Activated gamma-delta T cell (primary cell): ENCODE results near the gene GIGYF2.

Experiments
- DNase-seq: peaks from one replicate; lab custom pipeline; 2025; lab: John Stamatoyannopoulos, UW

The GIGYF2 gene

DNA sequence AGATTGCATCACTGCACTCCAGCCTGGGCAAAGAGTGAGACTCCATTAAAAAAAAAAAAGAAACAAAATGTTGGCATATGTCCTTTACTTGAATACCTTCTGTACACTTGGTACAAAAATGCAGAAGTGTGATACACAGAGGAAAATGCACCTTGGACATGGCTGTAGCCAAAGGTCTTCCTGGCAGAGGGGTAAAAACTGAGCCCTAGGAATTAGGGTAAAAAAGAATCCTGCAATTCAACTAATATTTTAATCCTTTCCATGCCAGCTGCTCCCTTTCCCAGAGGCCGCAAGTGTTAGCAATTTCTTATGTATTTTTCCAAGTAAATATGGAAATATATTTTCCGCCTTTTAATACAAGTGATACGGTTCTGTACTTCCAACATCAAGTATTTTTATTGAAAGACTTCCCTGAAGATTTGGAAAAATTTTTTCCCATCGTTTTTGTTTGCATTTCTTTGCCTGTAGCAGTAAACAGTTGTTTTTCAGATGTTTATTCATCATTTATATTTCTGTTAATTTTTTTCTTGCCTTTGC lies 53.1 kb downstream of the GIGYF2 start:
- DNase-seq, result no peak

DNA sequence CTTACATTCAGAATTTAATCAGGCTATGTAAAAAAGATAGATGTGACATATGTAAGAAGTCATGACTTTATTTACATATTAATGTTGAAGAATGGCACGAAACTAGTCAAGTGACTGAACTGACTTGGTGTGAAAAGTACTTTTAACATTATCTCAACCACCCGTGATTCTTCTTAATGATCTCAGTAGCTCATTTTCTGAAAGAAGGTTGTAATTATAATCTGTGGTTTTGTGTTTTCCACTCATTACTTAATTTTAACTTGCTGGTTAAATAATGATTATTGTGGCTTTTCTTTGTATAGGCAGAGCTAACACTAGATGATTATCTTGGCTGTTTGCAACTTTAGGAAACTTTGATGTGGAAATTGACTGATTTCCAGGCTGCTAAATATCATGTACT lies 60.8 kb downstream of the GIGYF2 start:
- DNase-seq, result no peak

DNA sequence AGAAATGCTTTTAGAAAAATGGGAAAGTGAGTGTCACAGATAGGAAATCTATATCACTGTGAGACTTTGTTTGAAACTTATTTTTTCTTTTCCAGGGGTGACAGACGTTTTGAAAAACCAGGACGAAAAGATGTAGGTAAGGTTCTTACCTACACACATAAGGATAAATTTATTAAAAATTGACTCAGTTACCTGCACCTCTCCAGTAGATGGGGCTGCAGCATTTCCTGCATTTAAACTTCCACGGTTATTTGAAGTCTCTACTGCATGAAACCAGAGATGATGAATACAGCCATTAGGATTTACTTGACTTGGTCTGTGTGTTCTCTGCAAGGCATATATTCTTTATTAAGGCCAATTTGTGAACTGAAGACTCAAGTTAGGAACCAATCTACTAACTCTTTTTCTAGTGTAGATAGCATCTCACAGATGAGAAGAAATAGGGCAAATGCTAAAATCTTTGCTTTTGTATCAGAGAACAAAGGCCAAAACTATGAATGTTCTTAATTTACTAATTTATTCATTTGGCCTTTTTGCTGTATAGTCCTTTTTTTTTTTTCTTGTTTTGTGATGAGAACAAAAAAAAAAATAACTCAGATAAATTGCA lies 64.3 kb downstream of the GIGYF2 start:
- DNase-seq, result no peak

DNA sequence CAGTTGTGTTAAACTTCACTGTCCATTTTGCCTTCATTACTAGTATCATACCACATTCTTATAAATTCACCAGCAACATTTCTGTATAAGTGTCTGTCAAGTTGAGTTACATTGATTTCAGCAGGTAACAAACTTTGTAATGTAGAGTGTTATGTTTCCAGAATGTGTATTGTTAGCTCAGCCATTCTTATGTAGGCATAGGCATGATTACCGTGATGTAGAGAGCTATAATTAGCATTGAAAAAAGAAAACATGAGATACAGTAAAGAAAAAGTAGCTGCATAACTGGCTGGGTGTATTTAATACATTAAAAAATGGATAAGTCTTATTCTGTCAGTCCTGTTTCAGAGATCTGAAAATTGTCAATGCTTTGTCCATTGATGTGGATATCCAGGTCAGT lies 70.7 kb downstream of the GIGYF2 start:
- no peak for DNase-seq

DNA sequence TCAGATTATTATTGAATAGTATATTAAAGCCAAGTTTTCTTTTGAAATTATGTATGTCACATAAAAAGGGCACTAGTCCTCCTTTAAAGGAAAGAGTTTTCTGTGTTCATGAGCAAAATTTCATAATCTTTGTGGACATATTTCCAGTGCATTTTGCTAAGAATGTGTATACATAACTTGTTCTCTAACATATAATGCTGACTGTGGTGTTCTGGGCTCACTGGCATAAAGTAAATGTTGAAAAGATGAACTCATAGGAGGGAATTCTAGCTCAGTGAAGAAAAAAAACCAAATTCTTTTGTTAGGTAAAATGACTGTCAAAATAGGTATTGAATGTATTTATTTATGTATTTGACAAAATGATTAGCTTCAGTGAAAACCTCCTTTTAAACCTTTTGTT lies 73.1 kb downstream of the GIGYF2 start:
- DNase-seq, result no peak

DNA sequence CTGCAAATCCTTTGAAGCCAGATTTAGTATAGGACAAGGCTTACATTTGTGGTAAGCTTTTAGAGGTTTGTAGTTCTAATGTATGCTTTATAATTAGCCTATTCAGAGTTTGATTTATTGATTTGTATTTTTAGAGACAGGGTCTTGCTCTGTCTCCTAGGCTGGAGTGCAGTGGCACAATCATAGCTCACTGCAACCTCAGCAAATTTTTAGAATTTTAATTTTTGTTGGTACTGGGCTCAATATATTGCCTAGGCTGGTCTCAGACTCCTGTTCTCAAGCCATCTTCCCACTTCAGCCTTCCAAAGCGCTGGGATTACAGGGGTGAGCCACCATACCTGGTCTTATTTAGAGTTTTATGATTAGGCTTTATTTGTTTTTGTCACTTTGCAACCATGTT lies 74.7 kb downstream of the GIGYF2 start:
- DNase-seq, result no peak

DNA sequence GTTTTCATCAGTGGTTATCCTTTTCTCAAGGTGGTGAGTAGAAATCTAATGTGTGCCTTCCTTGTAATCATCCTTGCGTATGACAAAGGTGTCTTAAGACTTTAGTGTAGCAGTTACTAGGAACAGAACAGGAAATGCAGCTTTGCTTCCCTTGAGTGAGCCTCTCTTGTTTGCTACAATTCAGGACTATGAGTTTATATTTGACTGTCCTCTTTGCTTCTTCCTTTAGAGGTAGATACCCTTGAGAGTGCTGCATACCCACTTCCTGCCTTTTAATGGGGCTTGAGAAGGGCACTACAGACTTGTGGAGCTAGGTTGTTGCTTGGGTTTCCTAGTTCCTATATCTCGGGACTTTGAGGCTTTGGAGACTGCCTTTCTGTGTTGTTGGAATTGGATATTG lies 75.4 kb downstream of the GIGYF2 start:
- DNase-seq, result no peak

DNA sequence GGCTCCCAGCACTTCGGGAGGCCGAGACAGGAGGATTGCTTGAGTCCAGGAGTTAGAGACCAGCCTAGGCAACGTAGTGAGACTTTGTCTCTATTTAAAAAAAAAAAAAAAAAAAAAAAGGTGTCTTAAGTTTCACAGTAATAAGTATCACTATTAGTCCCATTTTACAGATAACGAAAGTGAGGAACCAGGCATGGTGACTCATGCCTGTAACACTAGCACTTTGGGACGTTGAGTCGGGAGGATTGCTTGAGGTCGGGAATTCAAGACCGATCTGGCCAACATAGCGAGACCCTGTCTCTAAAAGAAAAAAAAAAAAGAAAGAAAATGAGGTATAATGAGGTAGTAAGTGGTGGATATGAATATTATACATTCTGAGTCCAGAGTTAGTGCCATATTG lies 76.7 kb downstream of the GIGYF2 start:
- DNase-seq, result no peak

DNA sequence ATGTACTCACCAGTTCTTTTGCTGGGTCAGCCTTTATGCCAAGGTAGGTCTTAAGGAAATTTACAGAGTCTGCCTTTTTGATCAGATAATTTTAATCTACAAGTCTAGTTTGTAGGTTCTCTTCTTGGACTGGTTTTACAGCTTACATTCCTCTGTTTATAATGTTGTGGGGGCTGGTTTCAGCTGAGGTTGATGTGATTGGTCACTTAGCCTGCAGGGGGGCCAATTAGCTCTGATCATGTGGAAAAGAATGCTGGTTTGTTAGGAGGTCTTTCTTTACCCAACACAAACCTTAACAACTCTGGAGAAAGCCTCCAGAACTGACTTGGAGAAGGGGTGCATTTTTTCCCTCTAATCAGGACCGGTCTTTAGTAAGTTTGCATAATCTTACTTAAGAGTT lies 79.3 kb downstream of the GIGYF2 start, which contains the start of gene KCNJ13:
TSS of gene KCNJ13 (minus strand) at position 131 of the 400 bp plus-strand sequence. CDS start 5,203 bp downstream, outside the sequence.
- DNase-seq, result no peak

DNA sequence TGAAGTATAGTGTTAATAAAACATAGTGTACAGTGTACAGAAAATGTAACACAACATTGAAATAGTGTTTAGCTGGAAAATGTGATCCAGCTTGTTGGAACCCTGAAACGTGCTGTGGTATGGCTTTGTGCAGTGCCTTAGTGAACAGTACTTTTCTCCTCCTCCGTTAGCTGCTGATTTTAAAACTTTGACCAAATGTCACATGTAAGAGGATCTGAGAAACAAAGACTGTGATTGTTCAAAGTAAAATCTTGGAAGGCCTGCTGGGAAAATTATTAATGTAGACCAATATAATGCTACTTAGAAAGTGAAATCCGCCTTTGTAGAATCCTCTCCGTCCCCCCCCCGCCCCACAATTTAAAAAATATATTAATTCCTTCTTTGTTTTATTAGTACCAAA lies 80.1 kb downstream of the GIGYF2 start:
- no peak for DNase-seq

DNA sequence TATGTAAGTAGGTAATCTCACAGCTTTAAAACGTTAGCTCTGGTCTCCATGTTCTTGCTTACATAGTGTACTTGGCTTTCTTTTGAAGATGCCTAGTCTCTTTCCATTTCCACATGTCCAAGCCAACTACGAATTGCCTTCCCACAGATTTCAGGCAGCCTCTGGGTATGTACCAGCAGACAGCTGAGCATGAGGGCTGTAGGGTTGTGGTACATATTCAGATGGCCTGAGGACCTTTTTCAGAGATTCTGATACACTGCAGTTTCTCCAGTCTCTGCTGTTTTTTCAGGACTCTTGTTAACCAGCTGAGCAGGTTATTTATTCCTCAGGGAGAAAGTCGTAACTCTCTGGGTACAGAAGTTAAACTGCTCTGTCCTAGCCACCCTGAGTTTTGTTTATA lies 82.3 kb downstream of the GIGYF2 start:
- no peak for DNase-seq

DNA sequence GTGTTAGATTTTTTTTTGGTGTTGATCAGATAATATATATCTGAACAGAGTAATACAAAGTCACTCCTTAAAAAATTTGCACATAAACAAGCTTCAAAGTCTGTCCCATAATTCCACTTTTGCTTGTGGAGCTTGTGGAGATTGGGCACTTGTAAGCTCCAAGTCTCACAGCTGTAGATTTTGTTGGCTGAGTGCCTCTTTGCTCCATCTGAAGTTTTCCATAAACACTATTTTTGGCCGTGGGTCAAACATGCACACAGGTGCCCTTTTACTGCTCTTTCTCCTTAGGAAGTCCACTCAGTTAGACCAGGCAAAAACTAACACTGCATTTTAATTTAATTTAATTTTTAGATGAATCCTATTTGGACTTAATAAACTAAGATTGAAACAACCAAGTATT lies 82.8 kb downstream of the GIGYF2 start:
- no peak for DNase-seq

DNA sequence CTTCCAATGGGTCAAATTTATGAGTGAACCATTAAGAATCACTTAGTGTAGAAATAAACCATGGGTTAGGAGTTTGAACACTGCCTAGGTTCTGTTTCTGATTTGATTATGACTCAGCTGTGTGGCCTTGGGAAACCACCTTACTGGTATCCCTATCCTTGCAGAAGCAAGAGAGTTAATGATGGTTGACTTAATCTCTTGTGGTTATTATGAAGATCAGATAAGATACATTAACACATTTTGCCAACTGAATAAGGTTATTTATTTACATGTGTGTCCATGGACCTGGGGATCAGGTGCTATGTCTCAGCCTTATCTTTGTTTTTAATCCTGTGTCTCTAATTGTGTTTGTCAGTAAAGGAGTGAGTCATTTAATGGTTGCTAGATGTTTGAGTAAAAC lies 84.6 kb downstream of the GIGYF2 start:
- no peak for DNase-seq

DNA sequence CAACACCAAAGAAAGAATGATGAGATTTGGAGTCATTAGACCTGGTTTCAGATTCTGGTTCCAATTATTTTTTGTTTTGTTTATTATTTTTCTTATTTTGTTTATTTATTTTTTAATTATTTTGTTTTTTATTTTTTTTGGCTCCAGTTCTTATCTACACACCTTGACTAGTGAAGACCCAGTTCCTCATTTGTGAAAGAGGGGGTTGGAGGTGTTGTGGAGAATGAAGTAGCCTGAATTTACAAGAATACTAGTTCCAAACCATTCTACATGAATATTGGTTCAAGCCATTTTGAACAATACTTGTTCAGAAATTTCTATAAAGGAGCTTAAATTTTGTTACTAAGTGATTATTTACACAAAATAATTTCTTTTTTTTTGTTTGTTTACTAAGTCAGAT lies 86.1 kb downstream of the GIGYF2 start:
- DNase-seq, result no peak

DNA sequence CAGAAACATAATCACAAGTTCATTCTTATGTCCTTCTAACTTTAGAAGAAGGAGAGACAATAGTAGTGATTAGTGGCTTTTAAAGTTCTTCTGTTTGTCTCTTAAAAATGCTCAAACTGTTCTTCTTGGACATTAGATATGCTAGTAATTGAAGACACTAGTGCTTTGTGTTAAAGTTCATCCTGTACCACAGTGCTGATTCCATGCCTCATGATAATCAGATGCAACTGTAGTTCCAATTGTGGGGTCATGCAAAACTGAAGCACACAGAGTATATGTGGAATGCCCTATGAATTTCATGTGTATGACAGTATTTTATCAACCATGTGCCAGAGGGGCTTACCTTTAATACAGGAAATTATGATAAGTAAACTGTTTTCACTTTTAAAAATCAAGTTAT lies 90.7 kb downstream of the GIGYF2 start:
- no peak for DNase-seq

DNA sequence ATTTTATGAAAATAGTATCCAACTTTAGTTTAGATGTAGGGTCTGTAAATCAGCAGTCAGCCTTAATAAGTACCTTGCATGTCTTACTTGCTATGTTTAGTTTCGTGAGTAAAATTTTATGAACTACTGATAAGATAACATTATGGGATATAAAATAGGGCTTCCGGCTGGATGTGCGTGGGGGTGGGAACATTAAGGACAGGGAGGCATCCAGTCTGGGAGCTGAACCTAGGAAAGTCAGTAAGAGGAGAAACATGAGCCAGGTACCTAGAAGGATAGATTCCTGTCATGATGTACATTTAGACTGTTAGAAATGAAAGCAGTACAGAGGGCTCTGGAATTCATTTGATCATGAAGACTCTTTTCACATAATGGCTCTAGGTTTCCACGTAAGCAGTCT lies 92.0 kb downstream of the GIGYF2 start:
- no peak for DNase-seq

DNA sequence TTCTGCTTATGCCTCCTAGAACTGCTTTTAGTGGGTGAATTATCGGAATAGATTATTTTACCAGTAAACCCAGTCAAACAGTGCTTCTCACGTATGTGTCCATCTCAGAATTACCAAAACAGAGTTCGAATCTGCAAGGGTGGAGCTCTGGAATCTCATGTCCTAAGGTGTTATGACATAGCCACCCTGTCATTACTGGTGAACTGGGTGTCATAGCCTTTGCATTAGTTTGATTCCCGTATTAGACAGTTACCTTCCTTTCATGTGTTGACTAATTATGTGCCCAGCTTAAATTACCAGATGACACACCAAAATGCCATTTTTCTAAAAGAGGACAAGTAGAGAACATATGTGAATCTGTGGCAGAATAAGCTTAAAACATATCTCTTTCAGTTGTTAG lies 94.4 kb downstream of the GIGYF2 start:
- no peak for DNase-seq

DNA sequence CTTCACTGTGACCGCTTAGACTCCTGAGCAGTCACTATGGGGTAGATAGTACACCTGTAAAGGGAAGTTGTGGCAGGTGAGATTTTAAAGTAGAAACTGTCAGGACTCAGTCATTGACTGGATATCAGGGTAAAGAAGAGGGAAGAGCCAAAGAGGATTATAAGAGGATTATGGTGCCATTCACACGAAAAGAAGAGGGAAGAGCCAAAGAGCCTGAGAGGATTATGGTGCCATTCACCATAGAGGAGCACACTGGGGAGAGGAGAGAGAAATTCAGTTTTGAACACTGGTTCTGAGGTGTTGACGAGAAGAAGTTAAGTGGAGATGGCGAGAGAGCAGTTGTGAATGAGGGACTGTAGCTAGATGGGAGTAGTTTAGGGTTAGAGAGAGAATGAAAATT lies 96.1 kb downstream of the GIGYF2 start:
- DNase-seq, result no peak

DNA sequence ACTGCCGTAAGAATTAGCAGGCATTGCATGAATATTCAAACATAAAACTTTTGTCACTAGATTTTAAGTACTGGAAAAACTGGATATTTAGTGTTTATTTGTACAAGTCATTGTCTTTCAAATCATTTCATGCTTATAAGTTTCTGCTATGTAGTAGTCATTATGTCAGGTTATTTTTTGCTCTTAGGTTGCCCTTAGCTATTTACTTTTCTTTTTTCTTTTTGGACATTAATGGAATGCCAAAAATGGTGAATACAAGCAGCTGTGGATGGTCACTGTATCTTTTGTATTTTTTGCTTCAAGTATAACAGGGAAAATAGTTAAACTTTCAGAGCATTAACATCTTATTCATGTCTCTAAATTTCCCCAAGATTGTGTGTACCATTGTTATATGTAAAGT lies 97.8 kb downstream of the GIGYF2 start:
- no peak for DNase-seq

DNA sequence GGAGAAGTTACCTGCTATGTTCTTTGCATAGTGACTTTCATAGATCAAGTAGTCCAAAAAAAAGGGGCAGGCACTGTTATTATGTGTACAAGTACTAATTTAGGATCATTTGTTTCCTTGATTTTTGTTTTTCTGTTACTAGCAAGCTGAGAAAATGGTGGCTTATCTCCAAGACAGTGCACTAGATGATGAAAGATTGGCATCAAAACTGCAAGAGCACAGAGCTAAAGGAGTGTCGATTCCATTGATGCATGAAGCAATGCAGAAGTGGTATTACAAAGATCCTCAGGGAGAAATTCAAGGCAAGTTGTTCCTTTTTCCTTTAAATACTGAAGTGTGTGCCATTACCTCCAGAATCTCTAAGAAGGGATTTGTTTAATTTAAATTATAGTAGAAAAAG lies 98.8 kb downstream of the GIGYF2 start:
- DNase-seq, result no peak

DNA sequence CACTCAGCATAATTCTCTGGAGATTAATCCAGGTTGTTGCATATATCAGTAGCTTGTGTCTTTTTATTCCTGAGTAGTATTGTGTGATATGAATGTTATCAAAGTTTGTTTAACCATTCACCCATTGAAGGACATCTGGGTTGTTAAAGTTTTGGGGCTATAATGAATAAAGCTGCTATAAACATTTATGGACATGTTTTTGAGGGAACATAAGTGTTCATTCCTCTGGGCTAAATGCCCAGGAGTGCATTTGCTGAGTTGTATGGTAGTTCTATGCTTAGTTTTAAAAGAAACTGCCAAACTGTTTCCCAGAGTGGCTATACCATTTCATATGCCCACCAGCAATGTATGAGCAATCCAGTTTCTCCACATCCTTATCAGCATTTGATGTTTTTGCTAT lies 101.1 kb downstream of the GIGYF2 start:
- no peak for DNase-seq

DNA sequence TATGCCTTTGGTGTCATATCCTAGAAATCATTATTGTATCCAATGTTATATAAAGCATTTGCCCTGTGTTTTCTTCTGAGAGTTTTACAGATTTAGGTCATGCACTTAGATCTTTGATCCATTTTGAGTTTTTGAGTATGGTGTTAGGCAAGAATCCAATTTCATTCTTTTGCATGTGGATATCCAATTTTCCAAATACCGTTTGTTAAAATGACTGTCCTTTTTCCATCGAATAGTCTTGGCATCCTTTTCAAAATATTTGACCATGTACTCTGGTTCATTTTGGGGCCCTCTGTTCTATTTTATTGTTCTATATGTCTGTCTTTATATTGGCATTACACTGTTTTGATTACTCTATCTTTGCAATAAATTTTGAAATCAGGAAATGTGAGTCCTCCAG lies 103.0 kb downstream of the GIGYF2 start:
- no peak for DNase-seq

DNA sequence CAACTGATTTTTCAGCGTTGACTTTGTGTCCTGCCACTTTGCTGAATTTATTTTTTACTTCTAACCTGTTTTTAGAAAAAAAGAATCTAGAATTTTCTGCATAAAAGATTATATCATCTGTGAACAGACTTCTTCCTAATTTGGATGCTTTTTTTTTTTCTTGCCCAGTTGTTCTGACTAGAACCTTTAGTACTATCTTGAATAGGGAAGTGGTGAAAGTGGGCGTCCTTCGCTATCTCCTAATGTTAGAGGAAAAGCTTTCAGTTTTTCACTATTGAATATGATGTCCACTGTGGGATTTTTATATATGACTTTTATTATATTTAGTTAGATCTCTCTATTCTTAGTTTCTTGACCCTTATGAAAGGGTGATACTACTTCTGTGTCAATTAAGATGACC lies 105.0 kb downstream of the GIGYF2 start:
- no peak for DNase-seq

DNA sequence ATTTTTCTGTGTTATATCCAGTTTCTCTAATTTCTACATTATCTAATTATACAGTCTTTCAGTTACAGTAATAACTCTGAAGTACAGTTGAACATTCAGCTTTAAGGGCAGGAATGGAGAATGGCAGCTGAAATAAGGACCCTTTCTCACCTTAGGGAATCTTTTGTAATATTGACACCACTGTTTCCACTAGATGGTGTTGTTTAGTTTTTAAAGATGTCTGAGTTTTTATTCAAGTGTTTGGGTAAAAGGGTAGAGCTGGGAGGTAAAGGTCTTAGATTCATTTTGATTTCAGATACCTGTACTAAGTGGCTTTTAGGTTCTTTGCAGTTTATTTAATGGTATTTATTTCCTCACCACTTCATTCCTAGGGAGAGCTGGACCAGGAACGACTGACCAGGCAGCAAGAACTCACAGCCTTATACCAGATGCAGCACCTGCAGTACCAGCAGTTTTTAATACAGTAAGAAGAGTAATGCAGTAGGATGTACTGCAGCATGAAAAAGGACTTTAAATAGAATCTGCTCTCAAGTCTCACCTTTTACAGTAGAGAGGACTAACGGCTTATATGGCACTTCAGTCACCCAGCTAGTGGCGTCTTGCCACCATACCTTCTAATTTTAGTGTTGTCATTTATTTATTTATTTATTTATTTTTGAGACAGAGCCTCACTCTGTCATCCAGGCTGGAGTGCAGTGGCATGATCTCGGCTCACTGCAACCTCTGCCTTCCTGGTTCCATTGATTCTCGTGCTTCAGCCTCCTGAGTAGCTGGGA lies 112.4 kb downstream of the GIGYF2 start:
- no peak for DNase-seq
